Measurements from ENCODE around the gene BCORL1.

The BCORL1 gene

DNA sequence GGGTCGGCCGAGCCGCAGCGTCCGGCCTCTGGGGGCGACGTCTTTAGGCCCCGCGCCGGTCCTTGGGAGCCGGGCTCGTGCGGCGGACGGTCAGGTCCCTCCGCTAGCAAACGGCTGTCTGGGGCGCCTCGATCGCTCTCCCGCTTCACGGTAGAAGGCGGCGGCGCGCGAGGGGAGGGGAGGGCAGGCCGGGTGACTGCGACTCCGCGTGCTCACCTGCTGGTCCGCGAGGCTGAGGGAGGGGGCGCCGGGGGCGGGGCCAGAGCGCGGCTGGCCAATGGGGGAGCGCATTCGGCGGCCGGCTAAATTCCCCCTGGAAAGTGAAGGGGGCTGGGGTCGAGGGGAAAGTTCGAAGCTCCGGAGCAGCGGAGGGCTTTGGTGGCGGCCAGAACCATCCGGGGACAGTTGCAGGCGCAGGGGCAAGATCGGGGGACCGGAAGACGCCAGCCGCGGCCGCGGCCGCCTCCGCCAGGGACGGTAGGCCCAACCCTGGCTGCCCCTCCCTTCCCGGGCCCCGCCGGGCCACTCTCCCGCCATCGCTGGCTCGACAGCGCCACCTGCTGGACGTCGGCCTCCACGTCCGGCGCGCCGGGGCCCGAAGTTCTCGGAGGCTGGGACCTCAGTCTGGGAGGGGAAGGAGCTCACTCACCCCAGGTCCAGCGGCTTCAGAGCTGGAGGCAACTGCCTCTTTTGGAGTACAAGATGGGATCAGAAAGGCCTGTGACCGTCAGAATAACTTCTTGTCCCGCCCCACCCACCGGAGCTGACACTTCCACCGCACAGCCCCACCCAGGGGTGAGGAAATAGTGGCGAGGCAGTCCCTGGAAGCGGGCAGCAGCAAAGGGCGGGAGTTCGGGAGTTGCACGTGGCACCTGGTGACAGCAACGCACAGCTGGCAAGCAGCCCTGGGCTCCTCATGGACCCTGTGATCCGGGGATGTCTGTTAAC is 78.0 kb downstream of the BCORL1 start:
- DNase-seq = peak; percentile 81

GRCh38 chrX:130066975-130067615 is 84.7 kb downstream of the BCORL1 start:
- DNase-seq = no peak

DNA sequence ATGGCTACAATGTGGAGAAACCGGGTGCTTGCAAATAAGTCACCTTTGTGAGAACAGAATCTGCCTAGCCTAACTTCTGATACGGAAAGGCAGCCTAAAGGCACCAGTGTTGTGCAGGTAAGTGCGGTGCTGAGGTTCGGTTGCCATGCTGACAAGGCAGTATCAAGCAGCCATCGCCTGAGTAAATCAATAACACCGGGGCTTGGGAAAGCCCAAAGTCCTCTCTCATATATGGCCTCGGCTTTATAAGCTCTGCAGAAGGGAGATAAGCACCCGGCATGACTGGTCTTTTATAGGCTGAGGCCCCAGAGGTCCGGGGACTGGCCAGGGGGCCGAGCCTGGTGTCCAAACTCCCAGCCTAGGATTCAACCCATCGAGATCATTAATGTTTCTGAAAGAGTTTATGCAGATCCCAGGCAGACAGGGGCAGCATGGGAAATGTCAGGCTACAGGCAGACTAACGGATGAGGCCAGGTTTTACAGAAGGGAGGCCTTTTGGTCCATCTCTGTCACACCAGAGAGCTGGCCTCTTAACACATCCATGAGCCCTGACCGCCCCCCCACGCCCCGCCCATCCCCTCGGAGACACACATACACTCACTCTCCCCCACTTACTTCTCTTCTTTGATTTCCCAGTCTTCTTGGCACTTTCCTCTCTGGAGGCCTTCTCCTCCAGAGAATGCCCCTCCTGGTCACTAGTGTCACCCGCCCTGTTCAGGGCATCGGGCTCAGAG is 89.3 kb downstream of the BCORL1 start:
- DNase-seq = no peak

- no peak for DNase-seq
Observed at GRCh38 chrX:130072345-130072740, 89.9 kb downstream of the BCORL1 start.

DNA sequence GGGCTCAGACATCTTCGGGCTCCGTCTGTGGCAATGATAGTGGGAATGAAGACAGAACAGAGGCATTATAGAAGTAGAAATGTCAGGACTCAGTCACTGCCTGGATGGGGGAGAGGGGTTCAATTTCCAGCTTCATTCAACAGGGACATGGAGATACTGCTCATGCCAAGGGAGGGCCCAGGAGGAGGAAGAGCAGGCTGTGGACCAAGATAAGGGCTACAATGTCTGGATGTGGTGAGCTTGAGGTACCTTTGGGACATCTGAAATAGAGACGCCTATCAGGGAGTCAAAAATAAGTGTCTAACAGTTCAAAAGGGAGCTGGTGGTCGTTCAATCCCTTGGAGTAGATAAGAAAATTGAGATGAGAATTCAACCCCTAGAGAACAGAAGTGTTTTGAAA is 93.3 kb downstream of the BCORL1 start:
- no peak for DNase-seq

DNA sequence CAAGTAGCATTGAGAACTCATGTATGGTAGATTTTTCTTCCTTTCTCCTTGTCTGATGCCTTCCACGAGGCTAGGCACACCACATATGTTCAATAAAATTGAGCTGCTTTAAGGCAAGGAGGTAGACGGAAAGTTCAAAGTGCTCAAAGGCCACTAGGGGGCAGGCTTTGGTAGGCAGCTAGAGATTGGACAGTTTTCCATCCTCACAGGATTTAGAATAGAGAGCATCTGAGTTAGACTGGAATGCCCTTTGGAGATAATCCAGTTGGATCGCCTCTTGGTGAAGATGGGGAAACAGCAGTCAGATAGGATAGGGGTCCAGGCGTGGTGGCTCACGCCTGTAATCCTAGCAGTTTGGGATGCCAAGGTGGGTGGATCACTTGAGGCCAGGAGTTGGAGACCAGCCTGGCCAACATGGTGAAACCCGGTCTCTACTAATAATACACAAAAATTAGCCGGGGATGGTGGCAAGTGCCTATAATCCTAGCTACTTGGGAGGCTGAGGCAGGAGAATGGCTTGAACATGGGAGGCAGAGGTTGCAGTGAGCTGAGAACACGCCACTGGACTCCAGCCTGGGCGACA is 97.5 kb downstream of the BCORL1 start:
- peak; percentile 45 for DNase-seq

GRCh38 chrX:130080791-130081367 is 98.4 kb downstream of the BCORL1 start:
- DNase-seq = no peak

- DNase-seq = no peak
Observed at GRCh38 chrX:130081421-130082045, 99.1 kb downstream of the BCORL1 start.

- DNase-seq = peak; percentile 59
Observed at GRCh38 chrX:130082244-130083106, 100.0 kb downstream of the BCORL1 start.

DNA sequence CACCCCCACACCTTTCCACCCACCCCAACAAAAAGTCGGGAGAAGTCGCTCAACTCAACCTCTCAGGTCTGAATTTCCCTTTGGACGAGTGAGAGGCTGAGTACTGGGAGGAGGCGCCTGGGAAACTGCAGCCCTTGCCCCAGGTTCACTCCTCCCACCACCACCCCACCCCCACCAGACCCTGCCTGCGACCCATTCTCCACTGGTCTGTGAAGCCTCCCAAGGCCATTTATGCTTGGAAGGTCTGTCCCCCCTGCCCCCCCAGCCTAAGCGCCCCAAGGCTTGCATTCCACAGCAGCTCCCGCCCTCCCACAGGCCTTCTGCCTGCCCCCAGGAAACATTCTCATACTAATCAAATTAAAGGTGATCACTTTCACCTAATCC is 100.7 kb downstream of the BCORL1 start:
- no peak for DNase-seq

GRCh38 chrX:130083656-130084382 is 101.4 kb downstream of the BCORL1 start:
- no peak for DNase-seq

DNA sequence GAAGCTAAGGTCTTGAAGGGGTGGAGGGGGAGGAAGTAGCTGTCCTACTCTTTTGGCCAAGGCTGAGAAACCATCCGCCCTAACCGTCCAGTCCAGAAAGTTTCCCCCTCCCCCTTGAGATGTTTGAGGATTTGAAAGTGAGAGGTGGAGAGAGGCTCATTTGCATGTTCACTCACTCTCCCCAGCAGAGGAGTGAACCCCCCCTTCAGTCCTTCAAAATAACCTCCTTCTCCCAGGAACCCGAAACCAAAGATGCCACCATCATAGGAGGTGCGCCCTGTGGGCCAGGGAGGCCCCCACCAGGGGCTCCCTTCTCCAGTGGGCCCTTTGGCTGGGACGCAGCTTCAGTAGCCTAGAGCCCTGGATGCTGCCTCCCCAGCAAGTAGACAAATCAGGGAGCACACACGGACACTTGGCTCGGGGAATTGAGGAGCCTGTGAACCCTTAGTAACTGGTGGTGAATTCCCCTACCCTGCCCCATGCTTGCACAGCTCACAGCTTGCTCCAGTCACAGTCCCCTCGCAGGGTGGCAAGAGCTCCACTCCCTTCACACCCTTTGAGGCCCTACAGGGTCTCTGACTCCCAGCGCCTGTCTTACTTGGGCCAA is 102.3 kb downstream of the BCORL1 start:
- no peak for DNase-seq

- no peak for DNase-seq
Observed at GRCh38 chrX:130085551-130086446, 103.4 kb downstream of the BCORL1 start.

DNA sequence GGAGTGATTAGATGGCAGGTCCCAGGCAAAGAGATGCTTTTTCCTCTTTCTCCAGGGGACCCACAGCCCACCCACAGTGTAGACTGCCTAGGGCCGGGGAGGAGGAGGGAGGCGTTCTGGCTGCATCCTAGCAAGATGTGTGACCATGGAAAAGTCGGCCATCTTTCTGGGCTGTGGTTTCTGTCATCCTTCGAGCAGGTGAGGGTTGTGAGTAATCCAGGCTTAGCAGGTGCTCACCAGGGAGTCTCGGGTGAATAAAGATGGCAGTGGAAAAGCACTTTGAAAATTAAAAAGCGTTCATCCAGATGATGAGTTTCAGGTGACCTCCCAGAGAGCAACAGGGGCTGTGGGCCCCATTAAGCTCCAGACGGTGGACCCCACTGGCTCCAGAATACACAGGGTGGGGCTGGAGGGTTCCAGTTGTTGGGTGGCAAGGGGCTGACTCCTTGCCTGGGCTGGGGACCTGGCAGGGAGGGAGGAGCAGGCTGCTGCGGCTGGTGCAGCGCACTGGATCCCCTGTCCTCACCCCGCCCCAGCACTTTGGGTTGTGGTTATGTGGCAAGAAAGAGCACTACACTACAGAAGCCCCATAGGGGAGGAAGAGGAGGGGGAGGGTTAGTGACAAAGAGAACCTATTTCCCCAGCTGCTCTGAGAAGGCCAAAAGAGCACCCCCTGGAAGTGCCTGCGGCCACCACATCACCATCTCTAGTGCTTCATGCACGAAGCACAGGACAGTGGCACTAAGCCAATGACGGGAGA is 104.2 kb downstream of the BCORL1 start:
- peak; percentile 35 for DNase-seq

DNA sequence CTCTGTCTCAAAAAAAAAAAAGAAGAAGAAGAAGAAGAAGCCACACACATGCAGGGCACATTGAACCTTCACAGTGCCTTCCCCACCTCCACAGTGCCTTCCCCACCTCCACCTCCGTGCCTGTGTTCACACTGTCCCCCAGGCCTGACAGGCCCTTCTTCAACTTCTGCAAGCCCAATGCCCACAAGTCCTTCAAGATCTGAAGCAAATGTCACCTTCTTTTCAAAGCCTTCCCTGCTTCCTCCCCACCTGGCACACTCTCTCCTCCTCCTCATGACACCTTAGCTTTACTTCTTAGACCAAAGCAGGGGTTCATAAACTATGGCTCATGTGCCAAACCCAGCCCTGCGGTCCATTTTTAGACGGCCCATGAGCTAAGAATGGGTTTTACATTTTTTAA is 107.9 kb downstream of the BCORL1 start:
- DNase-seq = no peak

GRCh38 chrX:130091980-130092522 is 109.6 kb downstream of the BCORL1 start:
- peak; percentile 58 for DNase-seq

GRCh38 chrX:130093271-130093670 is 110.8 kb downstream of the BCORL1 start:
- DNase-seq = no peak

- no peak for DNase-seq
Observed at GRCh38 chrX:130094696-130095095, 112.3 kb downstream of the BCORL1 start.

Measured in stimulated activated CD4-positive, alpha-beta T cell treated with anti-CD3 and anti-CD28 coated beads, Interleukin-12 subunit alpha, Interleukin-12 subunit beta, amount 100 ng/mL, for 4 hours (primary cell).